Activated CD4-positive, CD25-positive, alpha-beta regulatory T cell treated with anti-CD3 and anti-CD28 coated beads, Interleukin-2, amount 50 U/mL, for 16 hours (primary cell): ENCODE measurements around the gene CEACAM5.
A peak's percentile ranks its signal among the peaks of the same experiment; 100 is the strongest.
"Not testable (repeated sequence)": the region's sequence is repeated elsewhere in the genome, so short reads cannot be mapped to it uniquely, and the experiment has no call there.

Source experiments
- DNase-seq: peaks from one replicate; pipeline ENCODE4 v3.0.0-alpha.2; 2020; ENCODE audit warnings: low read depth, low spot score

The CEACAM5 gene

GRCh38 chr19:41700381-41701195 is 7.8 kb upstream of the CEACAM5 start:
- DNase-seq = no peak

DNA sequence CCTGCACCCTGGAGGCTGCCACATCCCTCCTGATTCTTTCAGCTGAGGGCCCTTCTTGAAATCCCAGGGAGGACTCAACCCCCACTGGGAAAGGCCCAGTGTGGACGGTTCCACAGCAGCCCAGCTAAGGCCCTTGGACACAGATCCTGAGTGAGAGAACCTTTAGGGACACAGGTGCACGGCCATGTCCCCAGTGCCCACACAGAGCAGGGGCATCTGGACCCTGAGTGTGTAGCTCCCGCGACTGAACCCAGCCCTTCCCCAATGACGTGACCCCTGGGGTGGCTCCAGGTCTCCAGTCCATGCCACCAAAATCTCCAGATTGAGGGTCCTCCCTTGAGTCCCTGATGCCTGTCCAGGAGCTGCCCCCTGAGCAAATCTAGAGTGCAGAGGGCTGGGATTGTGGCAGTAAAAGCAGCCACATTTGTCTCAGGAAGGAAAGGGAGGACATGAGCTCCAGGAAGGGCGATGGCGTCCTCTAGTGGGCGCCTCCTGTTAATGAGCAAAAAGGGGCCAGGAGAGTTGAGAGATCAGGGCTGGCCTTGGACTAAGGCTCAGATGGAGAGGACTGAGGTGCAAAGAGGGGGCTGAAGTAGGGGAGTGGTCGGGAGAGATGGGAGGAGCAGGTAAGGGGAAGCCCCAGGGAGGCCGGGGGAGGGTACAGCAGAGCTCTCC is 6.9 kb upstream of the CEACAM5 start:
- no peak for DNase-seq

- DNase-seq = no peak
Observed at GRCh38 chr19:41702171-41702651, 6.2 kb upstream of the CEACAM5 start.

DNA sequence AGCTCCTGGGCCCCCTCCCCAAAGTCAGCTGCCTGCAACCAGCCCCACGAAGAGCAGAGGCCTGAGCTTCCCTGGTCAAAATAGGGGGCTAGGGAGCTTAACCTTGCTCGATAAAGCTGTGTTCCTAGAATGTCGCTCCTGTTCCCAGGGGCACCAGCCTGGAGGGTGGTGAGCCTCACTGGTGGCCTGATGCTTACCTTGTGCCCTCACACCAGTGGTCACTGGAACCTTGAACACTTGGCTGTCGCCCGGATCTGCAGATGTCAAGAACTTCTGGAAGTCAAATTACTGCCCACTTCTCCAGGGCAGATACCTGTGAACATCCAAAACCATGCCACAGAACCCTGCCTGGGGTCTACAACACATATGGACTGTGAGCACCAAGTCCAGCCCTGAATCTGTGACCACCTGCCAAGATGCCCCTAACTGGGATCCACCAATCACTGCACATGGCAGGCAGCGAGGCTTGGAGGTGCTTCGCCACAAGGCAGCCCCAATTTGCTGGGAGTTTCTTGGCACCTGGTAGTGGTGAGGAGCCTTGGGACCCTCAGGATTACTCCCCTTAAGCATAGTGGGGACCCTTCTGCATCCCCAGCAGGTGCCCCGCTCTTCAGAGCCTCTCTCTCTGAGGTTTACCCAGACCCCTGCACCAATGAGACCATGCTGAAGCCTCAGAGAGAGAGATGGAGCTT is 4.7 kb upstream of the CEACAM5 start:
- no peak for DNase-seq

DNA sequence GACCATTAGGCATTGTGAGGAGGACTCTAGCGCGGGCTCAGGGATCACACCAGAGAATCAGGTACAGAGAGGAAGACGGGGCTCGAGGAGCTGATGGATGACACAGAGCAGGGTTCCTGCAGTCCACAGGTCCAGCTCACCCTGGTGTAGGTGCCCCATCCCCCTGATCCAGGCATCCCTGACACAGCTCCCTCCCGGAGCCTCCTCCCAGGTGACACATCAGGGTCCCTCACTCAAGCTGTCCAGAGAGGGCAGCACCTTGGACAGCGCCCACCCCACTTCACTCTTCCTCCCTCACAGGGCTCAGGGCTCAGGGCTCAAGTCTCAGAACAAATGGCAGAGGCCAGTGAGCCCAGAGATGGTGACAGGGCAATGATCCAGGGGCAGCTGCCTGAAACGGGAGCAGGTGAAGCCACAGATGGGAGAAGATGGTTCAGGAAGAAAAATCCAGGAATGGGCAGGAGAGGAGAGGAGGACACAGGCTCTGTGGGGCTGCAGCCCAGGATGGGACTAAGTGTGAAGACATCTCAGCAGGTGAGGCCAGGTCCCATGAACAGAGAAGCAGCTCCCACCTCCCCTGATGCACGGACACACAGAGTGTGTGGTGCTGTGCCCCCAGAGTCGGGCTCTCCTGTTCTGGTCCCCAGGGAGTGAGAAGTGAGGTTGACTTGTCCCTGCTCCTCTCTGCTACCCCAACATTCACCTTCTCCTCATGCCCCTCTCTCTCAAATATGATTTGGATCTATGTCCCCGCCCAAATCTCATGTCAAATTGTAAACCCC is 2.8 kb upstream of the CEACAM5 start:
- no peak for DNase-seq

DNA sequence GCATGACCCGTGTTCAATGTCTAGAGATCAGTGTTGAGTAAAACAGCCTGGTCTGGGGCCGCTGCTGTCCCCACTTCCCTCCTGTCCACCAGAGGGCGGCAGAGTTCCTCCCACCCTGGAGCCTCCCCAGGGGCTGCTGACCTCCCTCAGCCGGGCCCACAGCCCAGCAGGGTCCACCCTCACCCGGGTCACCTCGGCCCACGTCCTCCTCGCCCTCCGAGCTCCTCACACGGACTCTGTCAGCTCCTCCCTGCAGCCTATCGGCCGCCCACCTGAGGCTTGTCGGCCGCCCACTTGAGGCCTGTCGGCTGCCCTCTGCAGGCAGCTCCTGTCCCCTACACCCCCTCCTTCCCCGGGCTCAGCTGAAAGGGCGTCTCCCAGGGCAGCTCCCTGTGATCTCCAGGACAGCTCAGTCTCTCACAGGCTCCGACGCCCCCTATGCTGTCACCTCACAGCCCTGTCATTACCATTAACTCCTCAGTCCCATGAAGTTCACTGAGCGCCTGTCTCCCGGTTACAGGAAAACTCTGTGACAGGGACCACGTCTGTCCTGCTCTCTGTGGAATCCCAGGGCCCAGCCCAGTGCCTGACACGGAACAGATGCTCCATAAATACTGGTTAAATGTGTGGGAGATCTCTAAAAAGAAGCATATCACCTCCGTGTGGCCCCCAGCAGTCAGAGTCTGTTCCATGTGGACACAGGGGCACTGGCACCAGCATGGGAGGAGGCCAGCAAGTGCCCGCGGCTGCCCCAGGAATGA is 1.5 kb upstream of the CEACAM5 start:
- peak; percentile 27 for DNase-seq

DNA sequence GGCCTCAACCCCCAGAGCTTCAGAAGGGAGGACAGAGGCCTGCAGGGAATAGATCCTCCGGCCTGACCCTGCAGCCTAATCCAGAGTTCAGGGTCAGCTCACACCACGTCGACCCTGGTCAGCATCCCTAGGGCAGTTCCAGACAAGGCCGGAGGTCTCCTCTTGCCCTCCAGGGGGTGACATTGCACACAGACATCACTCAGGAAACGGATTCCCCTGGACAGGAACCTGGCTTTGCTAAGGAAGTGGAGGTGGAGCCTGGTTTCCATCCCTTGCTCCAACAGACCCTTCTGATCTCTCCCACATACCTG is 969 bp upstream of the CEACAM5 start:
- no peak for DNase-seq

DNA sequence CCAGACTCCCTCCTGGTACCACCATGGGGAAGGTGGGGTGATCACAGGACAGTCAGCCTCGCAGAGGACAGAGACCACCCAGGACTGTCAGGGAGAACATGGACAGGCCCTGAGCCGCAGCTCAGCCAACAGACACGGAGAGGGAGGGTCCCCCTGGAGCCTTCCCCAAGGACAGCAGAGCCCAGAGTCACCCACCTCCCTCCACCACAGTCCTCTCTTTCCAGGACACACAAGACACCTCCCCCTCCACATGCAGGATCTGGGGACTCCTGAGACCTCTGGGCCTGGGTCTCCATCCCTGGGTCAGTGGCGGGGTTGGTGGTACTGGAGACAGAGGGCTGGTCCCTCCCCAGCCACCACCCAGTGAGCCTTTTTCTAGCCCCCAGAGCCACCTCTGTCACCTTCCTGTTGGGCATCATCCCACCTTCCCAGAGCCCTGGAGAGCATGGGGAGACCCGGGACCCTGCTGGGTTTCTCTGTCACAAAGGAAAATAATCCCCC is 505 bp upstream of the CEACAM5 start:
- no peak for DNase-seq

DNA sequence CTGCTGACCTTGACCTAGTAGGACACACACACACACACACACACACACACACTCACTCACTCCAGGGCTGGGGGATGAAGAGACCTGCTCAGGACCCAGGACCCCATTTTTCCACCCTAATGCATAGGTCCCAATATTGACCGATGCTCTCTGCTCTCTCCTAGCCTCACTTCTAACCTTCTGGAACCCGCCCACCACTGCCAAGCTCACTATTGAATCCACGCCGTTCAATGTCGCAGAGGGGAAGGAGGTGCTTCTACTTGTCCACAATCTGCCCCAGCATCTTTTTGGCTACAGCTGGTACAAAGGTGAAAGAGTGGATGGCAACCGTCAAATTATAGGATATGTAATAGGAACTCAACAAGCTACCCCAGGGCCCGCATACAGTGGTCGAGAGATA is 1.1 kb downstream of the CEACAM5 start:
- not testable (repeated sequence) for DNase-seq

DNA sequence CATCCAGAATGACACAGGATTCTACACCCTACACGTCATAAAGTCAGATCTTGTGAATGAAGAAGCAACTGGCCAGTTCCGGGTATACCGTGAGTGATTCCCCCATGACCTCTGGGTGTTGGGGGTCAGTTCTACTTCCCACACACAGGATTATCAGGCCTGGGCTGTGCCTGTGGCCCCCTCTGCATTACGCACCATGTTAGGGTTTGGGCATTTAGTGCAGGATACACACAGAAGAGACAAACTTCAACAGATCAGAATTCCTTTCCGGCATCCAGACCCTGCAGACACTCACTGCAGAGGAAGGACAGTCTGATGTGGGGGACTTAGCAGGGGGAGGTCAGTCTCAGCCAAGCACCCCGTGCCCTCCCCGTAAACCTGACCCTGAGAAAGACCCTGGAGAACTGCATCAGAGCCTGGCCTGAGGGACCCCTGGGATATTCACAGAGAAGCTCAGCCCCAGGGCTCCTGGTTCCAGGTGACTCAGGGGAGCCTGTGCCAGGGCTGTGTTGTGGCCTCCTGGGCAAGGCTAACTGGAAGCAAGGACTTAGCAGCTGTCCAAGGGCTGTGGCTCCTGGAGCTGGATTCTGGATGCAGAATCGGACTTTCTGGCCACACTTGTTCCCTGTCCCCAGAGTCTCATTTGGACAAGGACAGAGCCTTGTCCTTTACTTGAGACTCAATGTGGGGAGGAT is 1.7 kb downstream of the CEACAM5 start:
- DNase-seq = no peak

- no peak for DNase-seq
Observed at GRCh38 chr19:41711376-41712261, 3.2 kb downstream of the CEACAM5 start.

DNA sequence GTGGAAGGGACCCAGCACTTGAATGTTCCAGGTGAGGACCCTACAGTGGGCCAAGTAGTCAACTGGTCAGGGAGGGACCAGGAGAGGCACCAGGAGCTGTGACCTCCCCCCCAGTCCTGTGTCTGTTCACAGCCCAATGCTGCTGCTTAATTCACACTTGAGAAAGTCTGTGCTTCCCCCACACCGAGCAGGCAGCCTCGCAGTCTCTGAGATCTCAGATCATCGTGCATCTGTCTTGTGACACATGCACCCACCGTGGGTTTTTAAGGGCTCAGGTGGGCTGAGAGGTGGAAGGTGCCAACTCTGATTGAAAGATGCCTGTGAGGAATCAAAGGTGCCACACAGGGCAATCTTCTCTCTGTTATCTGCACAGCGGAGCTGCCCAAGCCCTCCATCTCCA is 6.2 kb downstream of the CEACAM5 start:
- DNase-seq = no peak

DNA sequence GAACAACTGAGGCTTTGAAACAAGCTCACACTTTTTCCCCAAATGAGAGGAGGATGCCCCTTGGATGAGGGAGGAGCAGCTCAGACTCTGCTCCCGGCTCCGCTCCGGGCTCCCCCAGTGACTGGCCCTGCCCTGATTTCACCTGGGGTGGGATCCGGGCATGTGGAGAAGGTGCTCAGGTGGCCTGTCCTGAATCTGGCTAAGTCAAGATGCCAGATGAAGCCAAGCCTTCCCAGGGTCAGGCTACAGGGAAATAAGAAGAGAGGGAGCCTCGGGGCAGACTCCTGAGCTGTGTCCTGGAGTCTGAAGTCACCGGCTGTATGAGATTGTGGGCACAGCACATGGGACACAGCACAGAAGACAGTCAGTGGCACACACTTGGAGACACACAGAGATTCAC is 10.3 kb downstream of the CEACAM5 start:
- no peak for DNase-seq

GRCh38 chr19:41720103-41720502 is 11.7 kb downstream of the CEACAM5 start:
- DNase-seq = no peak

DNA sequence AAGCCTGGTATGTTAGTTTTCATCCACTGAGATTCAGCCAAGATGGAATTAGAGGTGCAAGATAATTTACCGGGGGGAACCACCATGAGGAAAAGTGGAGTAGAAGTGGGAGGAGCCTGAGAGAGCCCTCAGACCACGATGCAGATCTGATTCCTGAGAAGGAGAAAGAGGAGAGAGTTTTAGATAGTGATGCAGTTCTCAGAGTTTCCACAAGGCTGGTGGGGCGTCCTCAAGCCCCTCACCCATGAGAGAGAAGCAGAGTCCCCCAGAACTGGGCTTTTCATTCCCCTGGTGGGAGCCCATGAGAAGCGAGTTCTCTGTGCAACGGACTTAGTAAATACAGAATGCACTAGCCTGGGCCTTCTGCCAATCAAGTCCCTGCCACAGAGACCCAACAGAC is 18.1 kb downstream of the CEACAM5 start:
- DNase-seq = no peak

DNA sequence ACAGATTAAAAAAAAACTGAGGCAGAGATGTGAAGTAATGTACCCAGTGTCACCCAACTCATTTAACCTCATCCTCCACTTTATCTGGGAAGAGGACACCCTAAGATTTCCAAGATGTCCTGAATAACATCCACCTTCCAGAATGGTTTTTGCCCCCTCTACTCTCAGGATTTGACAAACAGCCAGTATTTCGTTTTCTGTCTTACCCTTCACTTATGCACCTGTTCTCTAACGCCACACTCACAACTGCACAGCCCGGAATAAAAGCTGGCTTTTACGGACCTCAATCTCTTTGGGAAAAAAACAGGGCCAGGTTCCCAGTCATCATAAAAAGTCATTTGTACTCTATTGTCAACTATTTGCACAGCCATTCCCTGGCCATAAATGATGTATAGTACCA is 25.7 kb downstream of the CEACAM5 start:
- no peak for DNase-seq

- no peak for DNase-seq
Observed at GRCh38 chr19:41734585-41734984, 26.2 kb downstream of the CEACAM5 start.

DNA sequence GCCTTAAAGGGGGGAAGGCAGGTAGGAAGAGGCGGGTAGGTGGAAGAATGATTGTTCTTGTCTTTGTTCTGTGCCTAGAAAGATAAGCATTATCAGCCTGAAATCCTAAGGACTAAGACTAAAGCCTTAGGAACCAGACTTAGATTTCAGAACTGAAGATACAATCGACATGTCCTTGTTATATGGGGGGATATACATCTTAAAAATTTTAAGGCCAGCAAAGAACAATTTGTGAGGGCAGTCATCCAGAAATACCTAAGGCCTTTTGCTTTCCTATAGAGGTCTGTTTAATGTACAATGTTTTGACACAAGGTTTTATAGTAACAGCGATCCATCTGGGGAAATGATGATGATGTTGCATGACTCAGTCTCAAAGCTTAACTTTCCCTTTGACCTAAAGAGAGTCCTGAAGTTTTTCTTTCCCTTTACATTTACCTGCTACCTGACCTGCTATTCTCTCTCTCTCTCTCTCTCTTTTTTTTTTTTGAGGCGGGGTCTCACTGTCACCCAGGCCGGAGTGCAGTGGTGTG is 26.7 kb downstream of the CEACAM5 start:
- no peak for DNase-seq

DNA sequence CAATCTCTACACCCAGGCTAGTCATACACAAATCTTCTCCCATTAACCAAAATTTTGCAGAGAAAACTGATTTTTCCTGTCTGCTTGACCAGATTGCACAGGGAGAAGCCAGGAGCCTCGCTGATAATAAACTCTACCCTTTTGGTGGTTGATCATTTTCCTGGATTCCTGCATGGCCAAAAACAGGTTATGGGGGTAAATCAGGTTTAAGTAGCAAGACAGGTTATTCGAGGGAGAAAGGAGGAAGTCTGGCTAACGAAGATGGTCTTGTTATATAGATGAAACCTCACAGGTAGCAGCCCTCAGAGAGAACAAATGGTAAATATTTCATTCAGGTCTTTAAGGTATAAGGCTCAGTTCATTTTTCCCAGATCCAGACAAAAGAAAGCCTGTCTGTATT is 30.9 kb downstream of the CEACAM5 start:
- no peak for DNase-seq
